HG03442 (cell line): ENCODE measurements around the gene ICA1L.
A peak's percentile ranks its signal among the peaks of the same experiment; 100 is the strongest.
"Not testable (repeated sequence)": the region's sequence is repeated elsewhere in the genome, so short reads cannot be mapped to it uniquely, and the experiment has no call there.

Source experiments
- ATAC-seq: cut with Tn5 transposase; IDR thresholded peaks from one replicate; pipeline ENCODE4 v1.9.1; 2021; ENCODE audit warnings: mild to moderate bottlenecking, moderate library complexity; ENCODE audit not compliant: unreplicated experiment

Gene ICA1L

DNA sequence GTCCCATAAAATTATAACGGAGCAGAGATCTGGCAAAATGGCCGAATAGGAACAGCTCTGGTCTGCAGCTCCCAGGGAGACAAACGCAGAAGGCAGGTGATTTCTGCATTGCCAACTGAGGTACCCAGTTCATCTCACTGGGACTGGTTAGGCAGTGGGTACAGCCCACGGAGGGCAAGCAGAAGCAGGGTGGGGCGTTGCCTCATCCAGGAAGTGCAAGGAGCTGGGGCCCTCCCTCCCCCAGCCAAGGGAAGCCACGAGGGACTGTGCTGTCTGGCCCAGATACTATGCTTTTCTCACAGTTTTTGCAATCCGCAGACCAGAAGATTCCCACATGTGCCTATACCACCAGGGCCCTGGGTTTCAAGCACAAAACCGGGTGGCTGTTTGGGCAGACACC is 22.8 kb downstream of the ICA1L start:
- ATAC-seq, result no peak

DNA sequence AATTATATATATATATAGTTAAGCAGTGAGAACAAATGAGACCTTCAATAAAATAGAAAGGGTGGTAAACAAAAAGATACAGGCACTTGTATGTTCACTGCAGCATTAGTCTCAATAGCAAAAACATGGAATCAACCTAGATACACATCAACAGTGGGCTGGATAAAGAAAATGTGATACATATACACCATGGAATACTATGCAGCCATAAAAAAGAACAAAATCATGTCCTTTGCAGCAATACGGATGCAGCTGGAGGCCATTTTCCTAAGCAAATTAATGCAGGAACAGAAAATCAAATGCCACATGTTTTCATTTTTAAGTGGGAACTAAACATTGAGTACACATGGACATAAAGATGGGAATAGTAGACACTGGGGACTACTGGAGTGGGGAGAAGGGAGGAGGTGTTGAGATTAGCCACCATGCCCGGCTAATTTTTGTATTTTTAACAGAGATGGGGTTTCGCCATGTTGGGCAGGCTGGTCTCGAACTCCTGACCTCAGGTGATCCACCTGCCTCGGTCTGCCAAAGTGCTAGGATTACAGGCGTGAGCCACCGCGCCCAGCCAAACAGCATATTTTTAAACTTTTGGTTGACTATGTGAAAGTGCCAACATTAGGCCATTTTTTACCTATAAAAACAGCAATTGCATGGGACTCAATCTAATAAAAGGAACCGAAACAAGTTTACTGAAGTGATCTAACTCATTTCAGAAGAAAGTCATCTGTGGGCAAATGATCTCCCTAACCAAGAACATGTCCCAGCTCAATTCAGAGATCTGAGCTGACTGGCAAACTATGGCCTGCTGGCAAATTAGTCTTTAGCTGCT is 23.7 kb downstream of the ICA1L start:
- peak; percentile 86 for ATAC-seq

DNA sequence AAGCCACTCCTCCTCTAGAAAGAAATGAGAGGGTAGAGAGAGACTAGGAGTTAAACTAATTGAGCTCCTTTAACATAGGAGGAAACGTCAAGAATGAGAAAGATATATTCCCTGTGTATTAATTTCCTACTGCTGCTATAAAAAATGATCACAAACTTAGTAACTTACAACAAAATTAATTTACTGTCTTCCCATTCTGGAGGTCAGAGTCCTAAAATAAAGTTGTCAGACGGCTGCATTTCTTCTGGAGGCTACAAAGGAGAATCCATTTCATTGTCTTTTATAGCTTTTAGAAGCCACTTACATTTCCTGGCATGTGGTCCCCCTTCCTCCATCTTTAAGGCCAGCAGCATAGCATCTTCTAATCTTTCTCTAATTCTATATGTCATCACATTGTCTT is 26.9 kb downstream of the ICA1L start:
- no peak for ATAC-seq

DNA sequence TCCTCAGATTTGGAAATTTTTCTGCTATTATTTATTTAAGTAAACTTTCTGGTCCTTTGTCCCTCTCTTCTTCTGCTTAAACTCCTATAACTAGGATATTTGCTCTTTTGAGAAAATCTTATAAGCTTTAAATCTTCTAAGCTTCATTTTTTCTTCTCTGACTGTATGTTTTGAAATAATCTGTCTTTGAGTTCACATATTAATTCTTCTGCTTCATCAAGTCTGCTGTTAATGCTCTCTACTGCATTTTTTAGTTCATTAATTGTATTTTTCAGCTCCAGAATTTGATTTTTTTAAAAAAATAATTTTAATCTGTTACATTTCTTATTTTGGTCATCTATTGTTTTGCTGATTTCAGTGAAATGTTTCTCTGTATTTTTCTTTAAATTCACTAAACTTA is 28.9 kb downstream of the ICA1L start:
- ATAC-seq, result no peak

DNA sequence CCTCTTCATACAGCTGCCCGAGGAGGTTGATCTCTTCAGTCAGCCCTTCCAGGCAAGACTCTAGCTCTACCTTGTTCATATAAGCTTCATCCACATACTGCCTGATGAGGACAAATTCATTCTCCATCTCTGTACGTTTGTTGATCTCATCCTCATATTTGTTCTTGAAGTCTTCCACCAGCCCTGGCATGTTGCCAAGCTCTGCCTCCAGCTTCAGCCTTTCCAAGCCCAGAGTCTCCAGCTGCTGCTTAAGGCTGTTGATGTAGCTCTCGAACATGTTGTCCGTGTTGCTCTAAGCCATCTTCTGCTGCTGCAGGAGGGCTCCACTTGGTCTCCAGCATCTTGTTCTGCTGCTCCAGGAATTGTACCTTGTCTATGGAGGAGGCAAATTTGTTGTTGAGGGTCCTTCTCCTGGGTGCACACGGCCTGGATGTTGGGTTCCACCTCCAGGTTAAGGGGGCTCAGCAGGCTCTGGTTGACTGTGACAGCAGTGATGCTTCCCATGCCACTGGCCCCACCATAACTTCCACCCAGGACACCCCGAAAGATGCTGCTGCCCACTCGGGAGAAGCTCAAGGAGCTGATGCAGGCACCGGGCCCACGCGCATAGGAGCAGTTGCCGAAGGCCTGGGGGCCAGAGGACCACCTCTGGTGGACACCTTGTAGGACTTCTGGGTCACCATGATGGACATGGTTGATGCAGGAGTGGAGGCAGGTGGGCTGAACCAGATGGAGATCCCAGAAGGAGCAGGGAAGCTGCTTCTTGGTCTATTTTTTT is 30.3 kb downstream of the ICA1L start:
- ATAC-seq, result no peak

DNA sequence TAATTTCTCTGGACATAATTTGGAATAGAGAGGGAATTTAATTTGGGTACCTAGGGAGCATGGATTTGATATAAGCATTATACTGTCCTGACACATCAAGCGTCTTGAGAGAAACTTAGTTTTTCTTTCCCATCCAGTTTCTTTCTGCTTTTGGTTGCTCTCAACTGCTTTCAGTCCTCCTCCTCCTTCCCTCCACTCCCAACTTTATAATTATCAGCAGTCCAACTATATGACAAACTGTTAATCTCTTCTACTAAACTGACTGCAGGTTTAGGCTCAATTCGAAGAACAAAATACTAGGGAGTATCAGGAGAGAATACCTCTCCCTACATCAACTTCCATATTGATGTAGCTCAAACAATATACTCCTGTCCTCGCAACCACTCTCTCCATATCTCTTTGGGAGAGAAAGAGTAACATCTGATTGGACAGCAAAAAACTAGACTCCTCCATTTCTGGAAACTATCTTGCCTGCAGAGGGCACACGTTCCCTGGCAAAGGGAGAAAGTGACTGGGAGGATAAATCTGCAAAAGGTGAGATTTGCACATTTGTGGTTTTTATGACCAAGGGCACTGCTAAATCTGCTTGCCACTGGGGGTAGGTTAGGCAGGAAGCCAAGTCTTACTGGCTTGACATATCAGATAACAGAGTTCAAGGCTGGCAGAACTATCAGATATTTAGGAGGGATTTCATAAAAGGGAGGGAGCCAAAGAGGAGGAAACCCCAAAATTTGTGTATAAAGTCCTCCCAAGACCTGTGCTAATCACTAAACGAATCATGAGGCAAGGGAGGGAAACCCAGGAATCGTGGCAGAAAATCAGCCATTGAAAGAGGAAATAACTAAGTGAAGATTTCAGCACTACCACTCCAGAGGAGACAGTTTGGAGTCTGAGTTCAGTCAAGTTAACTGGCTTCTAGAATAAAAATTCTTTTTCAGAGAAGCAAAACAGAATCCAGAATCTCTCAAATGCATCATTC is 40.0 kb downstream of the ICA1L start:
- no peak for ATAC-seq

DNA sequence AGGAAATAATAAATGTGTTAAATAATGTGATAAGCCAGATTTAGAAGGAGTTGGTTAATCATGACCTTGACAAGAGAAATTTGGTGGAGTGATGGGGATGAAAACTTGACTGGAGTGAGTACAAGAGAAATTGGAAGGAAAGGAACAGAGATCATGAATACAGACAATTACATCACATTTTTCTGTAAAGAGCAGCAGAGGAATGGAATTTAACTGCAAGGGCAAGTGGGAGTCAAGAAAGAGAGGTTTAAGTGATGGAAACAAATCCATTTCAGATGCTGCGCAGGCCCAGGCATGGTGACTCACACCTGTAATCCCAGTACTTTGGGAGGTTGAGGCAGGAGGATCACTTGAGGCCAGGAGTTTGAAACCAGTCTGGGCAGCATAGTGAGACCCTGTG is 46.7 kb downstream of the ICA1L start:
- no peak for ATAC-seq

DNA sequence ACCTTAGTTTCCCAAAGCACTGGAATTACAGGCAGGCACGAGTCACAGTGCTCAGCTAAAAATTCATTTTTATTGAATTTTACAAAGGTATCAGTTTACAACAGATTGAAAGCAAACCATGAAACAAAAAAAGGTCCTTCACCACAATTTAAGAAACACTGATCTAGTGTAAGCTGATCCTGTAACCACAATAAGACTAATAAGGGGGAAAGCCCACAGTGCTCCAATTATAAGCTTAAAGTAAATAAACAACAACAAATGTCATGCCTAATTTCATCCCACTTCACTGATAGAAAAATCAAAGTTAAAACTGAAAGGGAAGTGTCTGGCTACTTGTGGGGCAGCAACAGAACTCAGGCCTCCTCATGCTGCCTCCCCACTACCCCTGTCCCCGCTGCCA is 49.2 kb downstream of the ICA1L start:
- ATAC-seq, result no peak

DNA sequence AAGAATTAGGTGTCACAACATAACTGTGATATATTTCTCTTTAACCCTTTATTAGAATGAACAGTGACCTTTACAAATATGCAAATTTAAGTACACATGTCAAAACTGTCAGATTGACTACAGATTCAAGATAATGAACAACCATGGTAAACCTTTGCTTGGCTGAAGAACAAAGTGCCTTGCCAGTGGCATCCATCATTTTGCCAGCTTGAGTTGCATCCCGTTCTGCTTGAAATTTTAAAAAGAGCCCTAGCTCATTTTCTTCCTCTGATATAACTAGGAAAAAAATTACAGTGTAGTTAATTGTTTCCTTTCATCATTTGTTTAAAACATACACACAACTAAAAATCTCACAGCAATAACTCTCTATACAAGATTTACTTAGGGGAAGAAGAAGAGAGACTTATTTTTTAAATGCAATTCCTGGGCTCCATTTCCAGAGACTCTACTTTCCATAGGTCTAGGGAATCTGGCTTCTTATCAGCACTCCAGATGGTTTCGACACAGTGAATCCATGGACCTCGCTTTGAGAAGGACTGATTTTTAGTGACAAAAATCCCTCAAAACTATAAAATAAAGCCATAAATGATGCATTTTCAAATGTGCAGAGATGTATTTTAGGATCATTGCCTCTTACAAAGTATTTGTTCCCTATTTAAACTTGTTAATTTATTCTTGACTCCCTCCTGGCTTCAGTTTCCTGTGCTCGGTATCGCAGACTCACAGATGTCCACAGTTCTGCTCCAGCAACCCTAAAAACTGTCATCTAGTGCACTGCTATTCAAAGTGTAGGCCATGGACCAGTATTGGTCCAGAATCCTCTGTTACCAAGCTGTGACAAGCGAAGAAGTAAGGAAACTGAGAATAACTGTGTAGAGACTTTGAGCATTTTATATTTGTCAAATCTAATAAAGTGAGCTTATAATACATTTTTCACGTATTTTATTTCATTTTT is 50.1 kb downstream of the ICA1L start:
- ATAC-seq, result no peak

DNA sequence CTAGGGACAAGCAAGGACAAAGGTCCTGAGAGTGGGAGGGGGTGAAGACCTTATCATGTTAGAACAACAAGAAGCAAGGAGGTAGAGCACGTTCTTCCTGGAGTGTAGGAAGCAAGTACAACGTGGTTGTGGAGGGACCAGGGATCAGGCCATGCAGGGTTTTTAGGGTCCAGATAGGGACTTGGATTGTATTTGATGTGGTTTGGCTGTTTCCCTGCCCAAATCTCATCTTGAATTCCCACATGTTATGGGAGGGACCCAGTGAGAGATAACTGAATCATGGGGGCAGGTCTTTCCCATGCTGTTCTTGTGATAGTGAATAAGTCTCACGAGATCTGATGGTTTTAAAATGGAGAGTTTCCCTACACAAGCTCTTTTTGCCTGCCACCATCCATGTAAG is 53.2 kb downstream of the ICA1L start:
- no peak for ATAC-seq

DNA sequence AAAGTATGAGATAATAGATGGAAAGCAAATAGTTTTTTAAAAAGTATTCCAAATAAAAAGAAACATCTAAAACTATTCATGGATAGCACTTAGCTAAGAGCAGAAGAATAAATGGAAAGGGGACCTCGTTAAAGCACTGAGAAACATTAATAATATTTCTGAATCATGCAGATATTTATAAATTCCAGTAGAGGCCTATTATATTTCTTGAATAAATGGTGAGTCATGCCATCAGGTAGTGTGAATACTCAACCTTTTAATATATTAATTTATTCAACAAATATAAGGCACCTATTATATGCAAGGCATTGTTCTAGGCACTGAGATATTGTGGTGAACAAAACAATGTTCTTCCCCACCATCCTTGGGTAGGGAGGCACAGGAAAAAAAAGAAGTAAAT is 53.8 kb downstream of the ICA1L start:
- ATAC-seq, result no peak

DNA sequence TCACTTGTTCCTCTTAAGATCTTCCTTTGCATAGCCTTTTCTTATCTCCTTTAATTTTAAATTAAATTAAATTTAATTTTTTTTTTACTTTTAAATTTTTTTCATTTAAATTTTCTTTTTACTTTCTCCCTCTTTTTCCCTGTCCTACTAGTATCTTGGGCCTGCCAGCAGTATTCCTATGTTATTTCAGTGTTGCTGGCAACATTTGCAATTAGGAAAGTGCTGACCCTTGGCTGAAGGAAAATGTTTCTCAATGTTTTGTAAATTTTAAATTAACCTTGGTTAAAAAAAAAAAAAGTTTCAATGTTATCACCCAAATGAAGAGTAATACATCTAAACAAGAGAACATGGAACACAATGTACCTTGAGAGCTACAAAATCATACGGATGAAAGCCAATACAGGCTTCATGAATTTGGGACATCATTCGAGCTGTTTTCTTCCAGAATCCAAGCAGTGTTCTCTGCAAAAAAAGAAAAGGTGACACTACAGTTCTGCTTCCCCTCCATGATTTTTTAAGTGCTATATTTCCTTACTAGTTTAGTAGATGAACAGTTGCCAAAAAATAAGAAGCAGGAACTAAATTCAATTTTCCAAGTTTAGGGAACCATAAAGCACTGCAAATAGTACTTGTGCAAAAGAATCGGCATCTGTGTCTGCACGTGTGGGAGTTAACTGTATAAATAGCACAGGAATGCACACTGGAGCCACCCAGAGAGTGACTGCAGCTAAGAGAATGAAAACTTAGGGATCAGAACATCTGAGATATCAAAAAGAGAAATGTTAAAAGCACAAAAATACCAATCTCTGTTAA is 55.8 kb downstream of the ICA1L start:
- no peak for ATAC-seq

DNA sequence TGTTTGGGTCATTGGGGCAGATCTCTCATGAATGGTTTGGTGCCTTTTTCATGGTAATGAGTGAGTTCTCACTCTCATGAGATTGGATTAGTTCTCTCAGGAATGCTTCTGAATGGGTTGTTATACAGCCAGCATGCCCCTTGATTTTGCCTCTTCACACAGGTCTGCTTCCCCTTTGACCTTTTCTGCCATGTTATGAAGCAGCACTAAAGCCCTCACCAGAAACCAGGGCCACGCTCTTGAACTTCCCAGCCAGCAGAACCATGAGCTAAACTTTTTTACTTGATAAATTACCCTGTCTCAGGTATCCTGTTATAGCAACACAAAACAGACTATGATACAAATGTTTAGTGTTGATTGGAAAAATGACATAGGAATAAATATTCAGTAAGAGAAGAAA is 57.3 kb downstream of the ICA1L start:
- no peak for ATAC-seq

DNA sequence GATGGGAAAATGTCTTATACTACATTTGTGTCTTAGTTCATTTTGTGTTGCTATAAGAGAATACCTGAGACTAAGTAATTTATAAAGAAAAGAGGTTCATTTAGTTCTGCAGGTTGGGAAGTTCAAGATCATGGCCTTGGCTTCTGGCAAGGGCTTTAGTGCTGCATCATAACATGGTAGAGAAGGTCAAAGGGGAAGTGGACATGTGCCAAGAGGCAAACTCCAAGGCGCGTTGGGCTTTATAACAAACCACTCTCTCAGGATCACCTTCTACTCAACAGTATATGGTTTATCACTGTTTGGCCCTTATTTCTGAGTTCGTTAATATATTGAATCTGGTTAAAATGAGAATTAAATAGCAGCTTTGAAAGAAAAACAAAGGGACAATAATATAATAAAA is 58.2 kb downstream of the ICA1L start:
- no peak for ATAC-seq

DNA sequence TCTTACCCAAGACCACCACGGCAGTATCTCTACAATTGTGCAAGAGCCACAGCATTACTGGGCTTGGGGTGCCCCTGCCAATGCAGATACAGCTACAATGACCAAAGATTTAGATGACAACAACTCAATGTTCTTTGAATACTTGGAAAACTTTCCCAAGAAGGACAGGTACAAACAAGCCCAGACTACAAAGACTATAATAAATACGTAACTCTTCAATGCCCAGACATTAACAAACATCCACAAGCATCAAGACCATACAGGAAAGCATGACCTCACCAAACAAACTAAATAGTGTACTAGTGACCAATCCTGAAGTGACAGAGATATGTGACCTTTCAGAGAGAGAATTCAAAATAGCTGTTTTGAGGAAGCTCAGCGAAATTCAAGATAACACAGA is 62.8 kb downstream of the ICA1L start:
- ATAC-seq, result no peak

DNA sequence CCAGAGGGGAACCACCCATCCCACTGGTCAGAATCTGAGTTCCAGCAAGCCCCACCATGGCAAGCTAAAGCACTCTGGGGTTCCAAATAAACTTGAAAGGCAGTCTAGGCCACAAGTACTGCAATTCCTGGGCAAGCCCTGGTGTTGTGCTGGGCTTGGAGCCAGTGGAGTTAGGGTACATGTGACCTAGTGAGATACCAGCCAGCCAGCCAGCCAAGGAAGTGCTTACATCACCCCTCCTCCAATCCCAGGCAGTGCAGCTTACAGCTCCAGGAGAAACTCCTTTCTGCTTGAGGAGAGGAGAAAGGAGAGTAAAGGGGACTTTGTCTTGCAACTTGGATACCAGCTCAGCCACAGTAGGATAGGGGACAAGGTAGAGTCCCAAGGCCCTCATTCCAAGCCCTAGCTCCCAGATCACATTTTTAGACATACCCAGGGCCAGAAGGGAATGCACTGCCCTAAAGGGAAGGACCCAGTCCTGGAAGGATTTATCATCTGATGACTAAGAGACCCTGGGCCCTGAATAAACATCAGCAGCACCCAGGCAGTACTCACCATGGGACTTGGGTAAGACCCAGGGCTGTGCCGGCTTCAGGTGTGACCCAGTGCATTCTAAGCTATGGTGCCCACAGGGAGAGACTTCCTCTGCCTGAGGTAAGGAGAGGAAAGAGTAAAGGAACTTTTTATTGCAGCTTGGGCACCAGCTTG is 64.0 kb downstream of the ICA1L start:
- not testable (repeated sequence) for ATAC-seq

DNA sequence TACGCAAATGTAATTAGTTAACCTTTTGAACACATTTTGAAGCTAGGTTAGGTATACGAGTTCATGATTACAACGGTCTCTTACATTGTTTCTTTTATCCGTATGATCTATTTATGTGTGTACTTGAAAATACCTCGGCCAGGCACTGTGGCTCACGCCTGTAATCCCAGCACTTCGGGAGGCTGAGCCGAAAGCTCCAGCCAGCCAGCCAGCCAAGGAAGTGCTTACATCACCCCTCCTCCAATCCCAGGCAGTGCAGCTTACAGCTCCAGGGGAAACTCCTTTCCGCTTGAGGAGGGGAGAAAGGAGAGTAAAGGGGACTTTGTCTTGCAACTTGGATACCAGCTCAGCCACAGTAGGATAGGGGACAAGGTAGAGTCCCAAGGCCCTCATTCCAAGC is 65.7 kb downstream of the ICA1L start:
- ATAC-seq, result not testable (repeated sequence)

DNA sequence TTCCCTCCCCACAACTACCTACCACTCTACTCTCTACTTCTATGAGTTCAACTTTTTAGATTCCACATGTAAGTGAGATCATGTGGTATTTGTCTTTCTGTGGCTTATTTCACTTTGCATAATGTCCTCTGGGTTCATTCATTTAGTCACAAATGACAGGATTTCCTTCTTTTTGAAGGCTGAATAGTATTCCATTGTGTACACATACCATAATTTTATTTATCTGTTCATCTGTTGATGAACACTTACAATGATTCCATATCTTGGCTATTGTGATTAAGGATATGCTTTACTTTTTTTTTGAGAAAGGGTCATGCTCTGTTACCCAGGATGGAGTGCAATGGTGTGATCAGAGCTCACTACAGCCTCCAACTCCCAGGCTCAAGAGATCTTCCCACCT is 73.6 kb downstream of the ICA1L start:
- ATAC-seq, result no peak

DNA sequence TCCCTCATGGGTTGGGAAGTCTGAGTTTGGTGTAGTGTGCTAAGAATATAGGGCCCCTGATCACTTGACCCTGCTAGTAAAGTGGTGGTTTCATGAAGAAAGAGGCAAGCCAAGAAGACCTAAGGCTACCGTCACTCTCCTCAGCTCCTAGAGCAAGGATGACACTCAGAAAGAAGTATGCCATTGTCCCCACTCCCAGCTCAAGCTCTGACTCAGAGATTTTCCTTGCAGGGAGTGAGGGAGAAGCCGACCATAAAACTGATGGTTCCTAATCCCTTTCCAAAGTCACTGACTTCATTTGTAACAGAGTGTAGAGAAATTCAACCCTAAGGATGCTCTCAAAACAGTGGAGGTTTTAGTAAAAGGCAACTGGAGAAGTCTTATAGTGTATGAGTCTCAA is 80.9 kb downstream of the ICA1L start:
- no peak for ATAC-seq
